NCI-H82 (cell line): Measurements from ENCODE around the gene DOCK11.

Source experiments
- DNase-seq: peaks from one replicate; lab custom pipeline; 2025; lab: John Stamatoyannopoulos, UW

Gene DOCK11

DNA sequence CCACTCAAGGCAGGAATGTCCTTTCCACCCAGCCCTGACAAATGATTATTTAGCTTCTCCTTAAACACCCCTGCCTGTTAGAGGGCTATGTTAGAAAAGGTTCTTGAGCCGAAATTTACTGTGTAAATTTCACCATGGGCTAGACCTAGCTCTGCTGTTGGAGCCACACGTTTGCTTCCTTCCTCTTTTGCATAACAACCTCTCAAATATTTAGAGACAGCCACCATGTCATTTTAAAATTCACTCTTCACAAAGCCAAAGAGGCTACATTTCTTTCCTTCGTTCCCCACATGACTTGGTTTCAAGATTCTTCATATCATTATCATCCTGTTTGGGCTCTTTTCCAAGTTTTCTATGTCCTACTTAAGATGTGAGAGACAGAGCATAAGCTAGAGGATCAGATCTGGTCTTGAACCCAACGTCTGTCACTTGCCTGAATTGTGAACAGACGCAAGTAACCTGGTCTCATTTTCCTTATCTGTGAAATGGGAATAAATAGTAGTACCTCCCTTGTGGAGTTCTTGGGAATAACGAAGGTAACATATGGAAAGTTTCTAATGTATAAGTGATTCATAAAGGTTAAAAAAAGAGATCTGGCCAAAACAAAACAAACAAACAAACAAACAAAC, 6.7 kb downstream of the DOCK11 start:
- DNase-seq = no peak

DNA sequence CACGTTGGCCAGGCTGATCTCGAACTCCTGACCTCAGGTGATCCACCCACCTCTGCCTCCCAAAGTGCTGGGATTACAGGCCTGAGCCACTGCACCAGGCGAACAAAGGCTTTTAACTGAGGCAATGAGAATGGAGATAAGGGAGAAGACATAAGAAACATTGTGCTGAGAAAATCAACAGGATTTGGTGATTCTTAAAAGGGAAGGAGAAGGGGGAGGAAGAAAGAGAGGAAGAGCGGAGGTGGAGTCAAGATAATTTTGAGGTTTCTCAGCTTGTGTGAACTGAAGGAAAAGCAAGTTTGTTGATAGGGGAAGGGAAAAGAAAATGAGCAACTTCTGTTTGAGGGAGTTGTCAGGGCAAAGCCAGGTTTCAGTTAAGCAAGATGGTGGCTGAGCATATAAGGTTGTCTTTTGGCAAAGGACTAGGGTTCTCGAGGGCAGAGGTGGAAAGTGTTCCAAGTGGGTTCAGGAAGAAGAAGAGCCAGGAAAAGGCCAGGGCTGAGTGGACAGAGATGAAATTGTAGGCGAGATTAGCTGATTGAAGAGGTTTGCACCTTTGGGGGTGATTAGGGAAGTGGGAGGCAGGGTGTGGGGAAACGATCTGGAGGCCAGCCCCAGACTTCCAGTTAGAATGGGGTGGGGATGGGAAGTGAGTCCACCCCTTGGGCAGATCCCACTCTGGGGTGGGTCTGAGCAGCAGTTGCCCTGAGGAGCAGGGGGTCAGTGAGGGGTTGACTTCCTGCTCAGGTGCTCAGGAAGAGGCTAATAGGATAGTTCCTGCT, 7.8 kb downstream of the DOCK11 start:
- DNase-seq = no peak

DNA sequence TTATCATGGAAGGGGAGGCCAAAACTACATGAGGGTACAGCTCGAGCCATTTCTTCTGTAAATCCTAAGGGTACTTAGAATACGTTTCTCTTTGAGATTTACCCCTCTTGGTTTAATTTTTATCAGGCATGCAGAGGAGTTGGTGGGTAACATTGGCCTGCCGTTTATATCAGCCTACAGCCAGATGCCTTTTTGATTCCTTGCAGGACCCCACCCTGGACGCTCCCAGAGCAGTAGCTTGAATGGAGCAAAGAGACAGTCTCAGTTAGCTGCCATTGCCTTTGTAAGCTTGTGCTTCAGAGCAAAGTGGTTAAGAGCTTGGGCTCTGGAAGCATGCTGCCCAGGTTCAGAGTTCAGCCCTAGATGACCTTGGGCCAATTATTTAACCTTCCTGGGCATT, 9.0 kb downstream of the DOCK11 start:
- DNase-seq = no peak

DNA sequence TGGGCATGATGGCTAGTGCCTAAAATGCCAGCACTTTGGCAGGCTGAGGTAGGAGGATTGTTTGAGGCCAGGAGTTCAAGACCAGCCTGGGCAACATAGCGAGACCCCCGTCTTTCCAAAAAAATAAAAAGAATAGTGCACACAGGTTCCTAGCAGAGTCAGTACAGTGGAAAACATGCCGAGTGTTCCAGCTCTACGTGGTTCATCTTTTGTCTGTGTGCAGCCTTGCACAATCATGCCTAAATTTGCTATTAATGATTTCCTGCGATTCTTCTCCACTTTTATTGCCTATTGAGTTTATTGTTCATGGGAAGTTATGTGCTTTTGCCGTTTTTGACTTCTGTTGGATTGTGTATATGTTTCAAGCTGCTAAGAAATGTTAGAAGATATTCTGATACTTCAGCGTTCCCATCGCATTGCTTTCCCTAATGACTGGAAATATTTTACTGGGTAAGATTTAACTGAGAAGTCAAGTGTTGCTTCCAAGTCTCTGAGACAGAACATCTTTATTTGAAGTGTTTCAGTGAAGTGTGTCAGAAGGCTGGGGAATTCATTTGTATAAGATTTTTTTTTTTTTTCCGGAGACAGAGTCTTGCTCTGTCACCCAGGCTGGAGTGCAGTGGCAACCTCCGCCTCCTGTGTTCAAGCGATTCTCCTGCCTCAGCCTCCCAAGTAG, 11.3 kb downstream of the DOCK11 start:
- DNase-seq = no peak

DNA sequence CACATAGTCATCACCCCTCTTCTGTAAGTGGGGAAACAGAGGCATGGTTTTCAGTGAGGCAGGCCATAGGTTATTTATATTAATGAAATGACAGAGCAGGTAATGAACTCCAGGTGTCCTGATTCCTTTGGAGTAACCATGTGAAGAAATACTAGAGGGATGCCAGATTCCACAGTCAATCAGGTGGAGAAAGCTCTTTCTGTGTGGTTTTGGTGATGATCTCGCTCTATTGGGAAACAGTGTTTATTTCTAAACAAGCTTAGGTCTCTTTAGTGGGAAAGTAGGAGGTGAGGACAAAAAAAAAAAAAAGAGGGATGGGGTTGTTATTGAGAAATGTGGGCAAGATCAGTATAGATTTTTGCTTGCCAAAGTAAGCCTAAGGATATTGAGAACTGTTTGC, 12.2 kb downstream of the DOCK11 start:
- no peak for DNase-seq

DNA sequence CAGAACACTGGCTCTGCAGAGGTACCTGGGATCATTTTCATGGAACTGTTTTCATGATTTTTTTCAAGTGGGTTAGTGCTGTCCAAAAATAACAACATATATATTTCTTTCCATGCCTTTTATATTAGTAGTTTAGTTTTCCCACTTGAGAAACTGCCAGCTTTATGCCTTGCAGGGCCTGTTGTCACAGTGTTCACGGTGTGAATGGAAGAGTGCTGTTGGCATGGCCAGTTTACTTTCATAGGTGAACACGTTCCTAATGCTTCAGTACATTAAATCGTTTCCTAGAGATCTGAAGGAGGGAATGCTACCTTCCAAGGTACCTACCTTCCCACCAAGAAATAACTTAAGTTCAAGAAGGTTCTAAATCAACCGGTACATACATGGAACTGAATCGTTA, 12.6 kb downstream of the DOCK11 start:
- DNase-seq = no peak

DNA sequence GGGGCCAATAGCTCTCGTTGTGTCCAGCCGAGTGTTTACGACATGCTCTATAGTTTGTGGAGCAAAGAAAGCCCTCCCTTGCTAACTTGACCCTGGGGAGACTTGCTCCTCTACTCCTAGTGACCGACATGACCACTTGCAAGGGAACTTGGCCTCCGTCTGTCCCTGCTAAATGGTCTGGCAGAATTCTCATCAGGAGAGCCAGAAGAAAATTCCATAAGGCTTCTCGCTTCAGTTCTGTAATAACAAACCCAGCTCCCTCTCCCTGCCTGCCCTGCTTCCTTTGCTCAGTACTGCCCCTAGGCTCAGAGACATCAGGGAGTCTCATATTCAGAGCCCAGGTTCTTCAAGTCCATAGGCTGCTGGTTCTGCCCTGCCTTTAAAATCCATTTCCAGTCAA, 13.0 kb downstream of the DOCK11 start:
- no peak for DNase-seq

DNA sequence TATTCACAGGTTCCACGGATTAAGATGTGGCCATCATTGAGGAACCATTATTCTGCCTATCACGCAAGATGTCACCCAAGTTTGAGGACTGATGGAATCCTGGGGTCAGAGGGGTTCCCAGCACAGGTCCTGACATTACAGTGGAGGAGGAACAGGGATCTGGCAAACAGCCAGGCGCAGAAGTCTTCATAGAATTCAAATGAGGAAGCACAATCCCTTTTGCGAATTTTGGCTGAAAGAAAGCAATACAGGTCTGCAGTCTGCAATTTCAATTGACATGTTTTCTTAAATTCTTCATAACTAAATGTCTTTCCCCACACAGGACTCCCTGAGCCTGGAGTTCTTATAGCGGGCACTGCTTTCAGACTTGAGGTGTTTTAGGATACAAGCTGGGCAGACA, 14.5 kb downstream of the DOCK11 start:
- no peak for DNase-seq

DNA sequence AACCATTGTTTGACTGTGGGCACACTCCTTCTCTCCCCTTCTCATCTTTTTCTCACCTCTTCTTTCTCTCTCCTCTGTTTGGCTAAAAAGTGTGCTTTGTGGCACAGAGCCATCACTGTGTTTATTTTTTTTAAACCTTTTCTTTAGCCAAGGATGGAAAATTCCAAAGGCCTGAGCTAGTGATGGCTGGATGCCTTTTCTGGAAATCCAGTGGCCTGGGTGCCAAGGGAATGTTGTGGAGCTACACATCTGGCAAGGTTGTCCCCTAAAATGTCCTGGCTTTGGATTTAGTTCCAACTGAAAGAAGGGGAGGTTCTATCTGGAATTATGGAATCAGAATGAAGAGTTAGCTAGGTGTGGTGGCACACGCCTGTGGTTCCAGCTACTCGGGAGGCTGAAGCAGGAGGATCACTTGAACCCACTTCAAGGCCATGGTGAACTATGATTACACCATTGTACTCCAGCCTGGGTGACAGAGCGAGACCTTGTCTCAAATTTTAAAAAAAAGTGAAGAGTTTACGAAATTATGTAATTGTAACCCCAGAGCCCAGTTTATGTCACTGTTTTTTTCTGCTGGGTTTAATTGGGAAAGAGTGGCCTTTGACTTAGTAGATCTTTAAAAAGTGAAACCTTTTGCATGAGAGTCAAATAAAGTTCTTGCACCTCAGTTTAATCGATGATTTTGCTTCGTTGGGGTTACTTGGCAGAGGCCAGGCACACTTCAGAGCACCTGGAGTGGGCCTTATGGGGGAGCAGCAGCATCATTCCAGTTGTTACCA, 17.7 kb downstream of the DOCK11 start:
- no peak for DNase-seq

DNA sequence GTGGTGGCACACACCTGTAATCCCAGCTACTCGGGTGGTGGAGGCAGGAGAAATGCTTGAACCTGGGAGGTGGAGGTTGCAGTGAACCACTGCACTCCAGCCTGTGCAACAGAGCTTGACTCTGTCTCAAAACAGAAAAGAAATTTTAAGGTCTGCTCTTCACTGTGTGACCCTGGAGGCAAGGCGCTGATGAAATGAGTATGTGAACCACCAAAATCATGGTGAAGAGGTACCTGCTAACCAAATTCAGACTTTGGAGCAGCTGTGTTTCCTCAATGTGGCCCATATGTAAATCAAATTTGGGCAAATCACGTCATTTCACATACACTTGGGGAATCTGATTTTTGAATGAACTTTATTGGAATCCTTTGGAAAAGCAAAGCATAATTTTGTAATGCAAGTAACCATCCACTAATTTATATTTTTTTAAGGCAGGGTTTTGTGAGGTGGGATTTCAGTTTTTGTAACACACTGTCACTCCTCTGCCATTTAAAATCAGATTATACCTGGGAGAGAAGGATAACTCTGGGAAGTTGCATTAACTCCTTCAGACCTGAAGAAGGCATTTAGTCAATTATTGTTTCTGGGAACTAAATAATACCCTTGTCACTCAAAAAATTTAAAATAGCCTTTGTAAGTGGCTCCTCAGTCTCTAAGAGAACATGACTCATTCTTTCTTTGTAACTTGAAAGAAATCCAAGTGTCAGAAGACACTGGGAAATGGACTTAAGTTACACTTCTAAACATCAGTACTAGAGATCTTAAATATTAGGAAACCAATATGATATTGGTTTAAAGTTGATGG, 24.0 kb downstream of the DOCK11 start:
- no peak for DNase-seq

DNA sequence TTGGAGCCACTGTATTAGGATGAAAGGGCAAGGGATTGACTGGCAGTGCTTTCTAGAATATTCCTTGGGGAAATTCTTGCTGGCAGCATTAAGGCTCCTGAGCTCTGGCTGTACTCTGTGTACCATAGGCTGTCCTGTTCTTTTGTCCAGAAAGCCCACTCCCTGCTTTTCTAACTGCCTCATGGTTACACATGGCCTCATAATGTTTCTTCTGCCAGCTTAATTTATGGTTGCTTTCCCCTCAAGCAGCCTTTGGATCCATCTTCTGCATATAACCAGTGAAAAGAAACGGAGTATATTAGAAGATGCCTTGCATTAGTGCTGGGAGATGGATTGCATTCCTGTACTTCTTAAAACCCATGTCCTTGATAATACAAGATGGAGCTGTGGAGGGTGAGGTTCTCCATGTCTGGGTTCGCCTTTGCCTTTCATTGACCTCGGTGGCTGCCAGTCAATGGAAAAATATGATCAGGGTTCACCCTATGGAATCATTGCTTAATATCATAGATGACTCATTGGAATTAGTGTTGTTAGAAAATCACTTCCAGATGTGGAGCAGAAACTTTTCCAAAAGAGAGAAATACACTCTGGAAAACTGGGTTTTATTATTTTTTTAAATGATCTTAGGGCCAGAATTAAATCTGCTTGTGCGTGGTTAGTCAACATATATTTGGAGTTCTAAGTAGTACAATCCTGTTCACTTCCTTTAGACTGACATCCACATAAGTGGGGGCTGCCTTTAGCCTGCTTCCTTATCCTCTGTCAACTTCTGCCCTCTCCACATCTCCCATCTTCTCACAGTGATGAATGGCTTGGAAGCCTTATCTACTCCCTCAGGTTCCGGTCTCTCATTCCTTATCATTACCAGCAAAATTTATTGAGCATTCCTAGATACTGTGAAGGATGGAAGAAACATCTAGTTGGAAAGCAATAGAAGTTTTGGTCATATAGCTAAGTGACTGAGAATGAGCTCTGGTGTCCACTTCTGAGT, 24.9 kb downstream of the DOCK11 start:
- DNase-seq = no peak

DNA sequence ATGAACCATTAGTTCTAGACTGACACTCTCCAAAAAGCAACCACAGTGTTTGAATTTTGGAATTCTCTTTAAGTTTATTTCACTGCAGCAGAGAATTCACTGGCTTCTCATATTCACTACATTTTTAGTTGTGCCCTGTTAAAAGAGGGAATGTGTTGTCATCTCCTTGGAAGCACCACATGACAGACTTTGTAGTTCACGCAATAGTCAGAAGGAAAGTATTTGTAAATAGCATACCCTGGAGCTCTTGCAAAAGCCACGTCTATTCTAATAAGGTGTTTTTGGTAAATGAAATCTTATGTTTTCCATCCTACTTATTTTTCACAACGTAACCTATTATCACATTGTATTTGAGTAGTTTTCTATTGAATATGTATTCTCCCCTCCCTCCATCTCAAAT, 25.8 kb downstream of the DOCK11 start:
- no peak for DNase-seq

DNA sequence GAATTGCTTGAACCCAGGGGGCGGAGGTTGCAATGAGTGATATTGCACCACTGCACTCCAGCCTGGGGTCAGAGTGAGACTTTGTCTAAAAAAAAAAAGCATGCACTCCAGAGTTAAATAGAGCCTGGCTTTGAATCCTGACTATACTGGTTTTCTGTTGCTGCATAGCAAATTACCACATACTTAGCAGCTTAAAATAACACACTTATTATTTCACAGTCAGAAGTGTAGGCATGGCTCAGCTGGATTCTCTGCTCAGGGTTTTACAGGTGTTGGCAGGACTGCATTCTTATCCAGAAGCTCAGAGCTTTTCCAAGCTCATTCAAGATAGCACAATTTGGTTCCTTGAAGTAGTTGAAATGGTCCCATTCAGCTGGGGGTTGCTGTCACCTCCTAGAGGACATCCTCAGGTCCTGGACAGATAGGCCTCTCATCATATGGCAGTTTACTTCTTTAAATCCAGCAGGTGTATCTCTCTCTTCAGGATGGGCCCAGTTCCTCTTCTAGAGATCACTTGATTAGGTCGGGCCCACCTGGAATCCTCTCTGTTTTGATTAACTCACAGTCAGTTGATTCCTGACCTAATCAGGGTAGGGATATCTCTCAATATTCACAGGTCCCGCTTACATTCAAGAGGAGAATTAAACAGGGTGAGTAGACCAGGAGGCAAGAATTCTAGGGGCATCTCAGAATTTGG, 26.8 kb downstream of the DOCK11 start:
- no peak for DNase-seq

DNA sequence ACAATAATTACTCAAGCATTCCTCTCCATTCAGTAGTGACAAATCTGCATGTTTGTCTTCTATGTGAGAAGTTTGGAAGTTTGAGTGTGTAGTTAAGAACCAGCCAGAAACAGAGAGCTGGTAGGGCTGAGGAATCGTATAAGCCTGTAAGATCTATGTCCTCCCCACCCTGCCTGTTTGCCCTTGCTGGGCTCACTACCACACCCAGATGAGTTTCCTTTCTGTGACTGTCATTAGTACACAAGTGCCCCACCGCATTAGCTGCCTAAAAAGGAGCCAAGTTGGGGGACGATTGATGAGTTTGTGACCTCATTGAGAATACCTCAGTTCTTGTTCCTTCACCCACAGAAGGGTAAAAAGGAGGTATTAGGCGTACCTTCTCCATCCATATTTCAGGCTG, 28.3 kb downstream of the DOCK11 start:
- DNase-seq = no peak

DNA sequence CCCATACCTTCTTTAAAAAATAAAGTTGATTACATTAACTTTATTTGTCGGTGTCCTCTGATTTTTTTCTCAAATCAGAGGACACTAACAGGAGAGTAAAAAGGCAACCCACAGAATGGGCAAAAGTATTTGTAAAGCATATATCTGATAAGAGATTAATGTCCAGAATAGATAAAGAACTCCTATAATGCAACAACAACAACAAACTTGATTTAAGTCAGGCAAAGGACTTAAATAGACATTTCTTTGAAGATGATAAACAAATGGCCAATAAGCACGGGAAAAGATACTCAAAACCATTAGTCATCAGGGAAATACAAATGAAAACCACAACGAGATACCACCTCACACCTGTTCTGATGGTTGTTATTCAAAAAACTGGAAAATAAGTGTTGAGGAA, 28.7 kb downstream of the DOCK11 start:
- DNase-seq = no peak

DNA sequence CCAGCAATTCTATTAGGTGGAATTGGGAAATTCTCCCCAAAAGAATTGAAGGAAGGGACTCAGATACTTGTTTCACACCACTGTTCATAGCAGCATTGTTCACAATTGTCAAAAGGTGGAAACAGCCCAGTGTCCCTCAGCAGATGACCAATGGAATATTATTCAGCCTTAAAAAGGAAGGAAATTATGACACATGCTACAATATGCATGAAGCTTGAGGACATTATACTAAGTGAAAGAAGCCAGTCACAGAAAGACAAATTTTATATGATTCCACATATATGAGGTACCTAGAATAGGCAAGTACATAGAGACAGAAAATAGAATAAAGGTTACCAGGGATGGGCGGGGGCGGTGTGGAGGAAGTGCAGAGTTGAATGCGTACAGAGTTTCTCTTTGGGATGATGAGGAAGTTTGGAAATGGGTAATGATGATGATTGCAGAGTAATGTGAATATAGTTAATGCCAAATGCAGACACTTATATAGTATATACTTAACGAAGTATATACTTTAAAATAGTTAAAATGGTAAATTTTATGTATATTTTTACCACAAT, 29.6 kb downstream of the DOCK11 start:
- DNase-seq = no peak

DNA sequence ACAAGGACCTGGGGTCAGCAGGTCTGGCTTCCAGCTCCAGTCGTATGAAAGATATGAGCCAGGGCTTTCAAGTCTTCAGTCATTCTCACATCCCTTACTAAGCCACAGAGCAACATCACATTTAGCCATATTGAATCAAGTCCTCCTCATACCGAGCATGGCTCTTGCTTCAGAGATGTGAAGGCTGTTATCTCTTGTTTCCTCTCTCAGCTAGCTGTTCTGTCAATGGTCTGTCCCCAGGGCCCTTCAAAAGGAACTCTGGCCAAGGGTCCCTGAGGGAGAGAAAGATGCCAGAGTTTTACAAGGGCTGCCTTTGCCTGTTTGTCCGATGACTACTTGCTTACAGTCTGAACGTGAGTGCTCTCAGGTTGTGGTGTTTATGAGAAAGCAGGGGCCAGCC, 30.5 kb downstream of the DOCK11 start:
- DNase-seq = no peak

DNA sequence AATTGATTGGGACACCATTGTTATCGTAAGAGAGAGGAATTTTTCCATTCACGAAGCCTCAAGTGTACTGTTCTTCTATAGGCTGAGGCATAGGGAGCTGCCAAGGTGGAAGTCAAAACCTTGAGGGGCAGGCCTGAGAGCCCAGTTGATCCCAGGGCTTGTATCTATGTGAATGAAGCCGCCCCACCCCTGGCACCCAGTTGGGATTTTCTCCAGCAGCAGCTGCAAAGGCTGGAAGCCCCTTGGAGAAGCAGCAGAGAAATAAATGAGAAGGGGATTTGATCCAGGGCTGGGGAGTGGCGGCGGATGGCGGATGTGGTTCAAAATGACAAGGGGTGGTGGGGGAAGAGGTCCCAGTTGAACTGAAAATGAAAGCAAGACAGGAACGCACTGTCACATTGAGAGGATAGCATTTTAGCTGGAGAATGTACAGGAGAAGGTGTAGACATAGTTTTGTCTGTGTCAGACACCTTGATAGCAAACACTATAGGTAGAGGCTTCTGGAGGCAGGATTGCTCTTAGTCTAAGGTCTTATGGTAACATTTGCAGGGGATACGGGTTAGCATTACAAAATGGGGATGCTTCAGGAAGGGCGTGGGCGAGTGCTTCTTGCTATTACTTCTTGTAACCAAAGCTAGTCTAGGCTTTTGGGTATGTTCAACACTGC, 32.6 kb downstream of the DOCK11 start:
- DNase-seq = no peak
